A549 (cell line): ENCODE measurements around the gene TMEM116. TPM values are rescaled to one million over a fixed set of nuclear protein-coding genes. Genes with fewer than 3 reads are reported as not detected.
A peak's percentile ranks its signal among the peaks of the same experiment; 100 is the strongest.

Experiments used
- ATAC-seq, 2 experiments: fragments of 200-7000 bp in 1 of 2; fragments of >200 bp in 1 of 2; cut with Nextera tagmentation in 1 of 2; cut with Tn5 transposase in 1 of 2; 3 replicates each; pipeline versions ENCODE4 v1.8.0 to v1.9.1; 2018 to 2020; ENCODE audit warnings: mild to moderate bottlenecking in 1 of 2, moderate library complexity in 1 of 2
- CTCF ChIA-PET: fragments of 300-600 bp; sonication (Branson Sonifier 250); formaldehyde crosslinking; extraction: SDS; loops from one replicate; lab custom pipeline; 2021; ENCODE audit warnings: antibody characterized with exemption, inconsistent platforms; lab: Yijun Ruan, JAX
- POLR2A ChIA-PET: fragments of 350-600 bp; formaldehyde crosslinking; extraction: SDS; loops from one replicate; lab custom pipeline; 2021; ENCODE audit warnings: antibody characterized with exemption, inconsistent platforms; lab: Yijun Ruan, JAX
- DNase-seq, 2 experiments: peaks; one replicate each; pipeline versions ENCODE4 v3.0.0 to v3.0.0-alpha.2; 2011 to 2016; ENCODE audit warnings: low read depth in 1 of 2, low spot score in 1 of 2
- FAIRE-seq: peaks from 2 replicates; lab custom pipeline; 2011; peaks lifted over from hg19 to GRCh38; lab: Jason Lieb, UNC
- H3K27ac ChIP-seq, 2 experiments: fragments of >200 bp; sonication (Bioruptor Twin); formaldehyde crosslinking; 3 replicates each; pipeline ENCODE4 v1.5.1; 2016 to 2017
- H3K4me1 ChIP-seq: fragments of >200 bp; sonication (Bioruptor Twin); formaldehyde crosslinking; 3 replicates; pipeline ENCODE4 v1.6.1; 2016
- H3K4me2 ChIP-seq: fragments of >200 bp; sonication (Bioruptor Twin); formaldehyde crosslinking; 3 replicates; pipeline ENCODE4 v1.6.1; 2016
- H3K4me3 ChIP-seq: fragments of >200 bp; sonication (Bioruptor Twin); formaldehyde crosslinking; 3 replicates; pipeline ENCODE4 v1.5.1; 2016
- H3K9me3 ChIP-seq: fragments of >200 bp; sonication (Bioruptor Twin); formaldehyde crosslinking; 3 replicates; pipeline ENCODE4 v1.6.1; 2016
- CBX2 ChIP-seq: fragments of 200-600 bp; sonication (generic); IDR thresholded peaks from 2 replicates; pipeline ENCODE4 v1.6.1; 2016; ENCODE audit warnings: low read depth, mild to moderate bottlenecking, borderline replicate concordance
- CHD4 ChIP-seq: fragments of 200-600 bp; sonication (generic); IDR thresholded peaks from 2 replicates; pipeline ENCODE4 v1.6.1; 2016; ENCODE audit warnings: antibody characterized with exemption, mild to moderate bottlenecking, borderline replicate concordance
- ESRRA ChIP-seq: fragments of 150-350 bp; IDR thresholded peaks from 2 replicates; pipeline ENCODE4 v1.6.1; 2014; ENCODE audit warnings: mild to moderate bottlenecking, low read length, borderline replicate concordance
- FOSL2 ChIP-seq, 2 experiments: fragments of 450-650 bp in 1 of 2; fragments of >200 bp in 1 of 2; sonication (Bioruptor Twin) in 1 of 2; formaldehyde crosslinking; IDR thresholded peaks; 2 replicates each; pipeline versions ENCODE4 v1.5.0 to v1.6.1; 2016 to 2020; ENCODE audit warnings: mild to moderate bottlenecking in 1 of 2, moderate library complexity in 1 of 2
- HDAC2 ChIP-seq: fragments of 200-600 bp; sonication (generic); IDR thresholded peaks from 2 replicates; pipeline ENCODE4 v1.6.1; 2016
- HEYL ChIP-seq: fragments of 250-450 bp; sonication (Bioruptor Pico); IDR thresholded peaks from 2 replicates; pipeline ENCODE4 v1.8.0; 2021; ENCODE audit warnings: mild to moderate bottlenecking, moderate library complexity
- HOXB13 ChIP-seq: fragments of 250-450 bp; sonication (Bioruptor Pico); IDR thresholded peaks from 2 replicates; pipeline ENCODE4 v1.5.0; 2020; ENCODE audit warnings: low read depth, mild to moderate bottlenecking, moderate library complexity
- JUN ChIP-seq, 2 experiments: fragments of >200 bp; sonication (Bioruptor Twin); formaldehyde crosslinking; IDR thresholded peaks; 2 replicates in 1 of 2; 3 replicates in 1 of 2; pipeline ENCODE4 v1.6.1; 2016 to 2017
- JUNB ChIP-seq: fragments of >200 bp; sonication (Bioruptor Twin); formaldehyde crosslinking; IDR thresholded peaks from 2 replicates; pipeline ENCODE4 v1.6.1; 2016
- KDM5A ChIP-seq: fragments of 200-600 bp; sonication (generic); IDR thresholded peaks from 2 replicates; pipeline ENCODE4 v1.6.1; 2016; ENCODE audit warnings: antibody characterized with exemption, mild to moderate bottlenecking
- MAFK ChIP-seq: fragments of 450-650 bp; IDR thresholded peaks from 2 replicates; pipeline ENCODE4 v1.6.1; 2014; ENCODE audit not compliant: partially characterized antibody
- NR3C1 ChIP-seq: fragments of >200 bp; sonication (Bioruptor Twin); formaldehyde crosslinking; IDR thresholded peaks from 3 replicates; pipeline ENCODE4 v1.6.1; 2017
- POLR2AphosphoS2 ChIP-seq: conservative IDR thresholded peaks from 2 replicates; pipeline ENCODE4 v1.6.1; 2012; ENCODE audit warnings: low read length, improper control_type of control experiment, inconsistent platforms
- RARB ChIP-seq: fragments of 250-450 bp; sonication (Bioruptor Pico); IDR thresholded peaks from 2 replicates; pipeline ENCODE4 v1.8.0; 2021; ENCODE audit warnings: mild to moderate bottlenecking, moderate library complexity
- SMC3 ChIP-seq: fragments of >200 bp; sonication (Bioruptor Twin); formaldehyde crosslinking; IDR thresholded peaks from 3 replicates; pipeline ENCODE4 v1.6.1; 2018; ENCODE audit warnings: inconsistent platforms
- SREBF2 ChIP-seq: fragments of 450-650 bp; IDR thresholded peaks from 2 replicates; pipeline ENCODE4 v1.6.1; 2014; ENCODE audit warnings: mild to moderate bottlenecking, moderate library complexity
- WGBS: methylation state at CpG from one replicate; pipeline ENCODE4 v1.1.6; 2017; ENCODE audit errors: missing lambda C conversion rate; 5-methylcytosine and 5-hydroxymethylcytosine counted together
- polyA plus RNA-seq, 4 experiments: library from polyadenylated mRNA; depleted of rRNA in 3 of 4; stranded (reverse); fragments of >200 nt; fragmentation: RNase III in 1 of 4; extraction: RNeasy Plus Mini Kit Qiagen cat#74134 plus additional on column Dnase treatment in 1 of 4; gene quantifications; 2 replicates in 3 of 4; 3 replicates in 1 of 4; pipeline ENCODE4 v1.2.3, GENCODE V29; 2011 to 2017
- TF ChIP-seq, protein P1 (sequence below): IDR thresholded peaks from 2 replicates; pipeline ENCODE4 v1.6.1; 2012
- TF ChIP-seq, protein P2 (sequence below): fragments of 450-650 bp; IDR thresholded peaks from 2 replicates; pipeline ENCODE4 v1.6.1; 2014; ENCODE audit warnings: antibody characterized with exemption
- TF ChIP-seq, protein P3 (sequence below): fragments of >200 bp; sonication (Bioruptor Twin); formaldehyde crosslinking; IDR thresholded peaks from 3 replicates; pipeline ENCODE4 v1.6.1; 2016
- TF ChIP-seq, protein P4 (sequence below): fragments of 250-450 bp; sonication (Bioruptor Pico); IDR thresholded peaks from 2 replicates; pipeline ENCODE4 v1.5.0; 2020; ENCODE audit warnings: low read depth, mild to moderate bottlenecking, moderate library complexity

The TMEM116 gene
- polyA plus RNA-seq, 2 of the 4 experiments (the other 2 are of a cell fraction): 11.0 to 22.4 TPM

DNA sequence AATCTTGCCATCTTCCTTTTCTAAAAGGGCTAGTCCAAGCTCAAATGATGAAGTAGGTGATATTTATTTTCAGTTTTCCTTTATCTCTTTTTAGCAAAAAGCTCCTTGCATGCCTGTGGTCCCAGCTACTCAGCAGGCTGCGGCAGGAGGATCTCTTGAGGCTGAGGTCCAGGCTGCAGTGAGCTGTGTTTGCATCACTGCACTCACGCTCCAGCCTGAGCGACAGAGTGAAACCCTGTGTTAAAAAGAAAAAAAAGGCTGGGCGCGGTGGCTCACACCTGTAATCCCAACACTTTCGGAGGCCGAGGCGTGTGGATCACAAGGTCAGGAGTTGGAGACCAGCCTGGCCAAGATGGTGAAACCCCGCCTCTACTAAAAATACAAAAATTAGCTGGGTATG lies 5.0 kb downstream of the TMEM116 start:
- no peak for TF ChIP-seq JUN (IDR thresholded peaks at IDR 0.05)
- TF ChIP-seq CBX2: no peak
- no peak for TF ChIP-seq HOXB13 (CRISPR knock-in tag)
- TF ChIP-seq, protein P1, sequence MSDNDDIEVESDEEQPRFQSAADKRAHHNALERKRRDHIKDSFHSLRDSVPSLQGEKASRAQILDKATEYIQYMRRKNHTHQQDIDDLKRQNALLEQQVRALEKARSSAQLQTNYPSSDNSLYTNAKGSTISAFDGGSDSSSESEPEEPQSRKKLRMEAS: no peak
- no peak for TF ChIP-seq POLR2AphosphoS2
- no peak for TF ChIP-seq CHD4
- TF ChIP-seq, protein P2, sequence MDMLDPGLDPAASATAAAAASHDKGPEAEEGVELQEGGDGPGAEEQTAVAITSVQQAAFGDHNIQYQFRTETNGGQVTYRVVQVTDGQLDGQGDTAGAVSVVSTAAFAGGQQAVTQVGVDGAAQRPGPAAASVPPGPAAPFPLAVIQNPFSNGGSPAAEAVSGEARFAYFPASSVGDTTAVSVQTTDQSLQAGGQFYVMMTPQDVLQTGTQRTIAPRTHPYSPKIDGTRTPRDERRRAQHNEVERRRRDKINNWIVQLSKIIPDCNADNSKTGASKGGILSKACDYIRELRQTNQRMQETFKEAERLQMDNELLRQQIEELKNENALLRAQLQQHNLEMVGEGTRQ: no peak
- no peak for TF ChIP-seq SREBF2
- TF ChIP-seq SMC3: no peak
- TF ChIP-seq, protein P3, sequence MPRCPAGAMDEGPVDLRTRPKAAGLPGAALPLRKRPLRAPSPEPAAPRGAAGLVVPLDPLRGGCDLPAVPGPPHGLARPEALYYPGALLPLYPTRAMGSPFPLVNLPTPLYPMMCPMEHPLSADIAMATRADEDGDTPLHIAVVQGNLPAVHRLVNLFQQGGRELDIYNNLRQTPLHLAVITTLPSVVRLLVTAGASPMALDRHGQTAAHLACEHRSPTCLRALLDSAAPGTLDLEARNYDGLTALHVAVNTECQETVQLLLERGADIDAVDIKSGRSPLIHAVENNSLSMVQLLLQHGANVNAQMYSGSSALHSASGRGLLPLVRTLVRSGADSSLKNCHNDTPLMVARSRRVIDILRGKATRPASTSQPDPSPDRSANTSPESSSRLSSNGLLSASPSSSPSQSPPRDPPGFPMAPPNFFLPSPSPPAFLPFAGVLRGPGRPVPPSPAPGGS: no peak
- DNase-seq: no peak
- WGBS: 96% methylated on average over 9 of the region's 9 CpGs
- POLR2A ChIA-PET: no interaction called here
- H3K4me2 ChIP-seq: no peak overlapping the region
- H3K9me3 ChIP-seq: no peaks in the 10 kb centered on the region
- H3K27ac ChIP-seq: no peak overlapping the region
- FAIRE-seq: no peak
- ATAC-seq: no peak
- H3K4me1 ChIP-seq: peaks cover 34% of the 10 kb centered on the region
- CTCF ChIA-PET: interaction anchor here (0.5 kb wide), 1 partner anchor 64 kb away, joined by 3 read pairs; no protein-coding TSS in a partner anchor
- no peak overlapping the region for H3K4me3 ChIP-seq

DNA sequence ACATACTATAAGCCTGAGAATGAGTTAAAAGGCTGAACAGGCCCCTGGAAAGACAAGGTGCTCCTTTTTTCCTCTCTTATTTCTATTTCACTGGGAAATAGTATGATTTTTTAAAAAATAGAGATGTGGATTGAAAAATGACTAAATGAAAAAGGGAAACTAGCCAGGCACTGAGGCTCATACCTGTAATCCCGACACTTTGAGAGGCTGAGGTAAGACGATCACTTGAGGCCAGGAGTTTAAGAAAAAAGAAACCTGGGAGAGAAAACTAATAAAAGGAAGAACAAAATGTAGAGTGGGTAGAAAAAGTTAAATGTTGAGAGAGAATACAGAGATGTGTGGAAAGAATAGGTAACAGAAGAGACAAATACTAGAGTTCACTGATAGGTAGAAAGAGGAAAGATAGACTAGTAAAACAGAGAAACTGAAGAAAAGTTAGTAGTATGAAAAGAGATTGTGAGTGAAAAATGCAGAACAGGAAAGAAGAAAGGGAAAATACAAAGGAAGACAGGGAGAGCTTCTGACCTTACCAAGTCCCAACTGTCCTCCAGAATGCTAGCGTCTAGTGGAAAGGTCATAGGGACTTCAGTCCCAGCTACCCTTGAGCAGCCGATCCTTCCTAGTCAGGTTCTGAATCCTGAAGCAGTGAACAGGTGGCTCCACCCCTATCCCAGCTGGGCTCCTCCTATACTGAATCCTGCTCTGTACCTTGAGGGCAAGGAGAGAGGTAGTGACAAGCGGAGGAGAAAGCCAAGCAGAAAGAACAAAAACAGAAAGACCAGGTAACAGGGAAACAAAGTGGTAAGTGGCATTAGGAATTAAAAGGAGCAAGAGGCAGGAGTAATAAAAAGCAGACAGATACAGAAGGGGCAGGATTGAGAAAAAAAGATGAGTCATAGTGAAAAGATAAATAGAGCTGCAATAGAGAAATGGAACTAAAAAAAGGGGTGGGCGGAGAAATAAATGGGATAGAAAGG lies 7.3 kb downstream of the TMEM116 start:
- peak; percentile 93 to 98 for ATAC-seq
- no peak for TF ChIP-seq KDM5A
- peak; percentile 23; the same call in 1 of the 2 replicates for TF ChIP-seq FOSL2 (IDR thresholded peaks at IDR 0.05)
- TF ChIP-seq FOSL2 (CRISPR knock-in tag; IDR thresholded peaks at IDR 0.05): peak; percentile 85
- TF ChIP-seq MAFK: peak; percentile 63
- Histone ChIP-seq H3K9me3 (no peaks in the 10 kb centered on the region), H3K27ac (peak overlapping the region; percentile 44 to 73), H3K4me2 (peak overlapping the region; percentile 72), H3K4me1 (peaks cover 25% of the 10 kb centered on the region), H3K4me3 (no peak overlapping the region)
- POLR2A ChIA-PET: no interaction called here
- FAIRE-seq: no peak
- DNase-seq: peak; percentile 50 to 57
- CTCF ChIA-PET: no interaction called here
- 41% methylated on average over 6 of the region's 6 CpGs for WGBS

DNA sequence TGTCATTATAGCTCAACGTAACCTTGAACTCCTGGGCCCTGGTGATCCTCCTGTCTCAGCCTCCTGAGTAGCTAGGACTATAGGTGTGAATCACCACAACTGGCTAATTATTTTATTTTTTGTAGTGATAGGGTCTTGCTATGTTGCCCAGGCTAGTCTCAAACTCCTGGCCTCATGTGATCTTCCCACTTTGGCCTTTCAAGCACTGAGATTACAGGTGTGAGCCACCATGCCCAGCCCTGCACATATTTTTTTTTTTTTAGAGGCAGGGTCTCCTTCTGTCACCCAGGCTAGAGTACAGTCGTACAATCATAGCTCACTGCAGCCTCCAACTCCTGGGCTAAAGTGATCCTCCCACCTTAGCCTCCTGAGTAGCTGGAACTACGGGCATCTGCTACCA lies 8.9 kb downstream of the TMEM116 start:
- ChIA-PET CTCF (no interaction called here), POLR2A (interaction anchor here (1.0 kb wide), 1 partner anchor 9 kb away, joined by 5 read pairs; the partner anchor contains the start of genes ERP29 and TMEM116)
- no peak overlapping the region for H3K27ac ChIP-seq
- no peak overlapping the region for H3K4me2 ChIP-seq
- FAIRE-seq (no peak), ATAC-seq (no peak), DNase-seq (no peak)
- 91% methylated on average over 3 of the region's 3 CpGs for WGBS
- H3K4me3 ChIP-seq: no peak overlapping the region
- H3K9me3 ChIP-seq: no peaks in the 10 kb centered on the region
- TF ChIP-seq, protein P4, sequence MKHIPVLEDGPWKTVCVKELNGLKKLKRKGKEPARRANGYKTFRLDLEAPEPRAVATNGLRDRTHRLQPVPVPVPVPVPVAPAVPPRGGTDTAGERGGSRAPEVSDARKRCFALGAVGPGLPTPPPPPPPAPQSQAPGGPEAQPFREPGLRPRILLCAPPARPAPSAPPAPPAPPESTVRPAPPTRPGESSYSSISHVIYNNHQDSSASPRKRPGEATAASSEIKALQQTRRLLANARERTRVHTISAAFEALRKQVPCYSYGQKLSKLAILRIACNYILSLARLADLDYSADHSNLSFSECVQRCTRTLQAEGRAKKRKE: no peak
- TF ChIP-seq NR3C1 (no peak), ESRRA (no peak), RARB (CRISPR knock-in tag) (no peak), HDAC2 (no peak), JUNB (no peak), HEYL (no peak), POLR2AphosphoS2 (no peak)
- H3K4me1 ChIP-seq: peaks cover 25% of the 10 kb centered on the region
